HG03135 (cell line): Measurements from ENCODE around the gene RNF130.
"Not testable (repeated sequence)": the region's sequence is repeated elsewhere in the genome, so short reads cannot be mapped to it uniquely, and the experiment has no call there.

Source experiments
- ATAC-seq: cut with Tn5 transposase; IDR thresholded peaks from one replicate; pipeline ENCODE4 v1.9.1; 2021; ENCODE audit warnings: mild to moderate bottlenecking, moderate library complexity; ENCODE audit not compliant: unreplicated experiment

RNF130 gene

GRCh38 chr5:180103487-180104167, 32.1 kb upstream of the RNF130 start:
- no peak for ATAC-seq

GRCh38 chr5:180102636-180103035, 31.1 kb upstream of the RNF130 start:
- ATAC-seq = no peak

- no peak for ATAC-seq
Measured at GRCh38 chr5:180101451-180102105, 30.0 kb upstream of the RNF130 start.

GRCh38 chr5:180100621-180101450, 29.3 kb upstream of the RNF130 start:
- no peak for ATAC-seq

- ATAC-seq = no peak
Measured at GRCh38 chr5:180099733-180100611, 28.4 kb upstream of the RNF130 start.

- ATAC-seq = no peak
Measured at GRCh38 chr5:180098991-180099732, 27.6 kb upstream of the RNF130 start.

GRCh38 chr5:180098526-180098925, 27.0 kb upstream of the RNF130 start:
- no peak for ATAC-seq

GRCh38 chr5:180097926-180098325, 26.4 kb upstream of the RNF130 start:
- no peak for ATAC-seq

- ATAC-seq = no peak
Measured at GRCh38 chr5:180097163-180097894, 25.8 kb upstream of the RNF130 start.

- ATAC-seq = no peak
Measured at GRCh38 chr5:180096616-180097015, 25.1 kb upstream of the RNF130 start.

GRCh38 chr5:180095545-180095944, 24.0 kb upstream of the RNF130 start:
- ATAC-seq = no peak

- no peak for ATAC-seq
Measured at GRCh38 chr5:180093651-180094382, 22.3 kb upstream of the RNF130 start.

GRCh38 chr5:180093241-180093640, 21.7 kb upstream of the RNF130 start:
- ATAC-seq = no peak

- ATAC-seq = no peak
Measured at GRCh38 chr5:180090769-180091546, 19.4 kb upstream of the RNF130 start.

GRCh38 chr5:180090098-180090768, 18.7 kb upstream of the RNF130 start:
- no peak for ATAC-seq

- ATAC-seq = not testable (repeated sequence)
Measured at GRCh38 chr5:180089628-180090027, 18.1 kb upstream of the RNF130 start.

- ATAC-seq = no peak
Measured at GRCh38 chr5:180088561-180088960, 17.0 kb upstream of the RNF130 start.
